GM18907 (cell line): ENCODE results near the gene ZNF385A.

ENCODE experiments used
- ATAC-seq: cut with Tn5 transposase; IDR thresholded peaks from one replicate; pipeline ENCODE4 v1.9.1; 2021; ENCODE audit warnings: mild to moderate bottlenecking, moderate library complexity; ENCODE audit not compliant: unreplicated experiment

ZNF385A gene

GRCh38 chr12:54416687-54417603 is 32.4 kb upstream of the ZNF385A start:
- ATAC-seq, result no peak

DNA sequence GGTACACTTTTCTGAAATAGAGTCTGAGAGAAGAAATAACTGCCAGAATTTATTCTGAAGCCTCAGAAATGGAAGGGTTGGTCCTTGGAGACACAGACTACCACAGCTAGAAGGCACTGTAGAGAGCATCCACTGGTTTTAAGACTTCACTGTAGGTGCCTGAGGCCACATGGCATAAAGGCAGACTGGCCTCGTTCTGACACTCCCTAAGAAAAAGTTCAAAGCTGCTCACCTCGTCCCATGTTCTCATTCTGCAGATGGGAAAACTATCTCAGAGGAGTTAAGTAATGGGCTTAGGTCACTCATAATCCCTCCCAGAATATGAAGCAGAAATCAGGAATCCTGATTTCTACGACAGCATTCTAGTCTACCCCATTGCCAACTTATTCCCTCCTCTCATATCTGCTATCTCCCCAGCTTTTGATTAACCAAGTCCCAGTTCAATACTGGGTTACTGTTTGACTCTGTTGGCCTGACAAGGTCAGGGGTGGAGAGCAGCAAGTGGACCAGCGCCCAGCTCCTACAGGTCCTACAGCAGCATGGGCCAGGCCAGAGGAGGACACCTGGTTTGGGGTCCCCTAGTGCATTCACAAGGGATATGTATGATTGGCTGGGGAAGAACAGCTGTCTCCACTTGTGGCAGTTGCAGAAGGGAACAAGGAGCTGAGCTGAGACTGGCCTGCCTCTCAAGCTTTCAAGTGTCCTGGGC is 30.8 kb upstream of the ZNF385A start:
- ATAC-seq, result no peak

GRCh38 chr12:54413284-54414190 is 29.0 kb upstream of the ZNF385A start:
- ATAC-seq, result no peak

- ATAC-seq, result no peak
Observed at GRCh38 chr12:54412786-54413185, 28.3 kb upstream of the ZNF385A start.

GRCh38 chr12:54412348-54412747 is 27.8 kb upstream of the ZNF385A start:
- no peak for ATAC-seq

DNA sequence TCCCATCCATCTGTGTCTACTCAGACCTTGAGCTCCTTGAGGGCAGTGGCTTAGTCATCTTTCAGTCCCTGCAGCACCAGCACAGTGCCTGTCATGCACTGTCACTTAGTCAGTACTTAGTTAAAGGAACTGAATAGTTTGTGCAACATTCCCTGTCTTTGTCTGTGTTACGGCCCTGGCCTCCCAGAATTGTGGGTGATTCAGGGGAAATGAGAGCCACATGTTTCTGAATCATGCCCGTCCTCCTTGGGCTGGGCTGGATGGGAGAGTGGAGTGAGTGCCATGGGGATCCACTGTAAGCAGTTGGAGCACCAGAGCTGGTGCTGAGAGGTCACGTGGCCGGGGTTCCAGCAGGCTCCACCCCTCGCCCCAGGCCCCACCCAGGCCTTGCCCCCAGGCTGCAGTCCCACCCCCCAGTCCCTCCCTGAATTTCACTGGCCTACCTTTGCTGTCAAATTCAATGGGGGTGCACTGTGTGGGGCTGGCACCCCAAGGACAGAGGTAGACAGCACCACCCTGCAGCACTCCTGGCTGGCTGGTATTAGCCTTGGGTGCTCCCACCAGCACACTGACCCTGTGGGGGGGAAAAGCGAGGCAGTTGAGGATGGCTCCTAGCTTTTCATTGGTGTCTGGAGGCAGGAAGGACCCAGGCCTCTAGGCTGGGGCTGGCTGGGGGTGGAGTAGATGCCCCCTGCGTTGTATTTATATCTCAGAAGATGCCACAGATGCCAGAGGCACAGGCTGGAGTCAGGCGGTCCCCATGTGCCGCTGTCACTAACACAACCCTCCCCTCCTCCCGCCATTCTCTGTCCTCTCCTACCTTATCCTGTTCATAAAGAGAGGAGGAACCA is 27.1 kb upstream of the ZNF385A start:
- no peak for ATAC-seq

- ATAC-seq, result no peak
Observed at GRCh38 chr12:54409267-54409666, 24.7 kb upstream of the ZNF385A start.

DNA sequence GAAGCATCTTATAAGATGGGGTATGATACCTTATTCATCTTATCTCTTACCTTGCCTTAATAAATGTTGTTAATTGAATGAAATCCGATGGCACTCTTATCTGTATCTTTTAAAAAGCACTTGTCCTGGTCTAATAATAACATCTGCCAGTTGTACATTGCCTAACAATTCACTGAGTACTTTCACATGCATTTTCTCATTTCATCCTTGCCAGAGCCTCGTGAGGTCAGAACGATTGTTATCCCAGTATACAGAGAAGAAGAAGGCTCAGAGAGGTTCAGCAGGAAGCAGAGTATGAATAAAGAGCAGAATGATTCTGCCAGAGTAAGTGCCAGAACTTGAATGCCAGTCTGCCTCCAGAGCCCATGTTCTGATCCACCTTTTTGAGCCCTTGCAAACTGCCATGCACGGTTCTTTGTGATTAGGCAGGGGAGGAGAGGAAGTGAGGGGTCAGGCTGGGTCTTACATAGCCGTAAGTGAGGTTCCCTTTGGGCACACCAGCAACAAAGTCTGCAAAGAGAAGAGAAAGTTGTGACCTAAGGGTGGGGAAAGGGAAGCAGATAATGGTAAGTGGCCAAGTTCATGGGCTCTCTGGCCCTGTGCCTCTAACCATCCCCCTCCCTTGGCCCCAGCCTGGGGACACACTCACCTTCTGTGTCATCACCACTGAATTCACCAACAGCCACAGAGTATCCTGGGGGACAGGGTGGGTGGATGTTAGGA is 22.8 kb upstream of the ZNF385A start:
- ATAC-seq, result no peak

DNA sequence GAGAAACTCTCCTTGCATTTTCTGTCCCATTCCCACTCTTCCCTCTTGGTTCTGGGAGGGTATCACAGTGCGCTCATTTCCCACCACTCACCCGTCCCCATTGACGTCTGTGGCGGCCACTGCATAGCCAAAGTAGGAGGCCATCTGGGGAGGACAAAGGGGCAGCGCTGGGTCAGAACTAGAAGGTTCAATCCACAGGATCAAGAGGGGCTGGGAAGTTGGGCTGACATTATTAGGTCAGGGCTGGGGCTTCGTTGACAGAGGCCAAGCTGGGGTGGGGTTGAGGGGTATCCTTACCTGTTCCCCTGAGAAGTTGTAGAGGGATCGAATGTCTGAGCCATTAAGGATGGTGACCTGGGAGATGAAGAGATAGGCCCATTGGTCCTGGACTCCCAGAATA is 21.0 kb upstream of the ZNF385A start:
- ATAC-seq, result no peak

GRCh38 chr12:54405106-54405505 is 20.6 kb upstream of the ZNF385A start:
- ATAC-seq, result no peak

DNA sequence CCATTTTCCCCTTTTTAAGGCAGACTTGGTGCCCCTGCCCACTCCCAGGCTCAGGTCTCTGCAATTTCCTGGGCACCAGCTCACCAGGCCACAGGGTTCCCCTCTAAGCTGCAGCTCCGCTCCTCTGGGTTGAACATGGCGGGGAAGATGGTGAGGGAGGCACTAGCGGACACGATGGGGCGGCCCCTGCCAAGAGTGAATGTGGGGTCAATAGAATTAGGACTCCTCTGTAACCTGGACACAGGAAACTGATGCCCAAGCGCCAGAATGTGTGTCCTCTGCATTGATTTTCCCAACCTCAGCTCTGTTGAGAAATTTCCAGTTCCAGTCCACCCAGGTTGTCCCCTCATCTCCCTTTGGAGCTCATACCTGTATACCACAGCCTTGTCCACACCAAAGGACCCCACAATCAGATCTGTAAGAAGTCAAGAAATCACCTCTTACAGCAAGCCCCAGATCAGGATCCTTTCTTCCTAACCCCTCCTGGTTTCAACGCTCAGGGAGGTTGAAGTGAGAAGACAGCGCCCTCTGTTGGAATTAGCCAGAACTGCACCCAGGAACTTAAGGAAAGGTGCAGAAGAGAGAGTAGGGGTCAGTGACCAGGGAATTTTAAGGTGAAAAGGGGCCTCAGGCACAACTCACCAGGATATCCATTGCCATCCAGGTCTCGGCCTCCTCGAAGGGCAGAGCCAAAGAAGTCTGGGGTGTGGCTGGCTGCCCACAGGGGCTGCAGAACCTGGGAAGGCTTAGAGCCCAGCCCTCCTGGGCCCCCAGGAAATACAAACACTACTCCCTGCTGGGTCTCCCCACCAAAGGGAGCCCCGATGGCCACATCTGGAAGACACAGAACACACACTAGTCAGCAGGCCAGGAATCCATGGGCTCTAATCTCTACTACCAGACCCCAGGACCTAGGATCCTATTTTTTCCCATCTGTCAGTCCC is 19.8 kb upstream of the ZNF385A start:
- no peak for ATAC-seq

- ATAC-seq, result no peak
Observed at GRCh38 chr12:54401119-54401518, 16.6 kb upstream of the ZNF385A start.

DNA sequence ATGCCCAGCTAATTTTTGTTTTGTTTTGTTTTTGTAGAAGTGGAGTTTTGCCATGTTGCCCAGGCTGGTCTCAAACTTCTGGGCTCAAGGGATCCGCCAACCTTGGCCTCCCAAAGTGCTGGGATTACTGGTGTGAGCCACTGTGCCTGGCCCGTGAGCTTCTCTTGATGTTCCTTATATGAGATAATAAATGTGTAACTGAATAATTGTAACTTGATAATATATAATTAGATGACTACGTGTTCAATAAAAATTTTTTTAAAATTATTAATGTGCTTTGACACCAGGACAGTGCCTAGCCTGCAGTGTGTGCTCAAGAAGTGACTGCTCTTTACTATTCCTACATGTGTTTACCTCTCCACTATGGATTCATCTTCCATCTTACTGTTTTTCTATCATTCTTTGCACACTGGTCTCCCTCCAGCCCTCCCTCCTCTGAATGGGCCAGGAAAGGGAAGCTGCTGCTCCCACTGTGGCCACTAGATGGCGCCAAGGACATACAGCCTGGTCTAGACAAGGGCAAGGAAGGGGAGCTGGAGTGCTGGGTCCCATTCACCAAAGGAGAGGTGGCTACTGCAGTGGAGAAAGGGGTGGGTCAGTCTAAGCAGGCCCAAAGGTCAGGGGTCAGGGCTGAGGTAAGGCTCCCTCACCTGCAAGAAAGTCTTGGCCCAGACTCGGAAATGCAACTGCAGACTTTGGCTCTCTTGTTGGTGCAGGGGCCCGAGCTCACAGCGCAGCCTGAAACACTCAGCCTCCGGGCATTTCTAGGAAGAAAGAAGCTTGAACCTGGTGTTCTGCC is 14.7 kb upstream of the ZNF385A start:
- peak; percentile 78 for ATAC-seq

DNA sequence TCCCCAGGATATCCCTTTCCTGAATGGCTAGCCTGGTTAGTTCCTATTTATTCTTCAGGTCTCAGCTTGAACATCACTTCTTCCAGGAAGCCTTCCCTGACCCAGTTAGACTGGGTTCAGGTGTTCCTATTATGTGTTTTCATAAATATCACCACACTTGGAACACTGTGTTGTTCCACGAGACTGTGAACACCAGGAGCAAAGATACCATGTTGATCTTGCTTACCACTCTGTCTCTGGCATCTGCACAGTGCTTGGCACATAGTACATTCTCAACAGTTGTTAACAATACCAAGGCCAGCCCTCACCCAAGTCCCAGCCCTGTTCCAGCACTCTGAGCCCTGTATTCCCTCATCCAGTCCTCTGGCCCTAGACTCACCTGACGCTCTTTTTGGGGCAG is 13.7 kb upstream of the ZNF385A start:
- ATAC-seq, result no peak

DNA sequence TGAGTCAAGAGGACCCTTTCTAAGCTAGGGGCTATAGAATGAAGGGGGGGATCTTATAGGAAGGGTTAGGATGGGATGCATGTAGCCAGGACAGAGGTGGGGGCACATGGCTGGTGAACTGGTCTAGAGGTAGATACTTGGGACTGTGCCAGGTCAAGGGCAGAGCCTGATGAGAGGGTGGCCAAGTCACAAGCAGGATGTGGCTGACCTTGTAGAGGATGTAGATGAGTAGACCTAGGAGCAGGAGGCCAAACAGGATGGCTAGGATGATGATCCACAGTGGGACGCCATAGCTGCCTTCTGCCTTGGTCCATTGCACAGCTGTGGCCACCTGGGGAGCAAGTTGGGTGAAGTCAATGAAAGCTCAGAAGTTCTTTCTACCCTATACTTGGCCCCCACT is 12.6 kb upstream of the ZNF385A start:
- ATAC-seq, result no peak

- ATAC-seq, result no peak
Observed at GRCh38 chr12:54395545-54395944, 11.0 kb upstream of the ZNF385A start.

GRCh38 chr12:54394986-54395385 is 10.5 kb upstream of the ZNF385A start:
- no peak for ATAC-seq

GRCh38 chr12:54394281-54394719 is 9.8 kb upstream of the ZNF385A start:
- ATAC-seq, result no peak
